ENCODE results near the gene EMC9.

The EMC9 gene

GRCh38 chr14:24147761-24148428, 6.5 kb upstream of the EMC9 start:
- no peak for DNase-seq

- peak; percentile 95 for DNase-seq
Observed at GRCh38 chr14:24146978-24147760, 5.8 kb upstream of the EMC9 start, which contains the start of gene RNF31. TSS of gene RNF31 (plus strand) at chr14:24147498. CDS start at chr14:24147699, 201 bp downstream.

- peak; percentile 74 for DNase-seq
Observed at GRCh38 chr14:24146453-24146977, 5.1 kb upstream of the EMC9 start, which contains the start of gene PSME2. TSS of gene PSME2 (minus strand) at chr14:24146610. CDS start at chr14:24146581, 29 bp downstream.

GRCh38 chr14:24145690-24146452, 4.5 kb upstream of the EMC9 start:
- no peak for DNase-seq

GRCh38 chr14:24145219-24145618, 3.8 kb upstream of the EMC9 start:
- DNase-seq = no peak

- no peak for DNase-seq
Observed at GRCh38 chr14:24144451-24144850, 3.1 kb upstream of the EMC9 start.

- DNase-seq = no peak
Observed at GRCh38 chr14:24143511-24143910, 2.1 kb upstream of the EMC9 start.

GRCh38 chr14:24139272-24139934, 2.0 kb downstream of the EMC9 start:
- no peak for DNase-seq

GRCh38 chr14:24138396-24139271, 2.8 kb downstream of the EMC9 start:
- no peak for DNase-seq

- no peak for DNase-seq
Observed at GRCh38 chr14:24137529-24138395, 3.6 kb downstream of the EMC9 start.

- DNase-seq = no peak
Observed at GRCh38 chr14:24136684-24137528, 4.5 kb downstream of the EMC9 start.

- peak; percentile 94 for DNase-seq
Observed at GRCh38 chr14:24135834-24136683, 5.3 kb downstream of the EMC9 start, which contains the start of gene PSME1. TSS of gene PSME1 (plus strand) at chr14:24136194. CDS start at chr14:24136263, 69 bp downstream.

GRCh38 chr14:24135584-24135833, 5.9 kb downstream of the EMC9 start:
- no peak for DNase-seq

- DNase-seq = no peak
Observed at GRCh38 chr14:24133735-24134134, 7.7 kb downstream of the EMC9 start.

GRCh38 chr14:24132976-24133375, 8.4 kb downstream of the EMC9 start:
- no peak for DNase-seq

- no peak for DNase-seq
Observed at GRCh38 chr14:24132061-24132685, 9.2 kb downstream of the EMC9 start.

- no peak for DNase-seq
Observed at GRCh38 chr14:24131549-24131966, 9.8 kb downstream of the EMC9 start.

Data from T-helper 9 cell (primary cell).